ENCODE measurements around the gene TBC1D1. TPM values are rescaled to one million over a fixed set of nuclear protein-coding genes. Genes with fewer than 3 reads are reported as not detected.

The TBC1D1 gene
- total RNA-seq, 2 donors from 2014 or later, result 23.3 to 28.7 TPM

DNA sequence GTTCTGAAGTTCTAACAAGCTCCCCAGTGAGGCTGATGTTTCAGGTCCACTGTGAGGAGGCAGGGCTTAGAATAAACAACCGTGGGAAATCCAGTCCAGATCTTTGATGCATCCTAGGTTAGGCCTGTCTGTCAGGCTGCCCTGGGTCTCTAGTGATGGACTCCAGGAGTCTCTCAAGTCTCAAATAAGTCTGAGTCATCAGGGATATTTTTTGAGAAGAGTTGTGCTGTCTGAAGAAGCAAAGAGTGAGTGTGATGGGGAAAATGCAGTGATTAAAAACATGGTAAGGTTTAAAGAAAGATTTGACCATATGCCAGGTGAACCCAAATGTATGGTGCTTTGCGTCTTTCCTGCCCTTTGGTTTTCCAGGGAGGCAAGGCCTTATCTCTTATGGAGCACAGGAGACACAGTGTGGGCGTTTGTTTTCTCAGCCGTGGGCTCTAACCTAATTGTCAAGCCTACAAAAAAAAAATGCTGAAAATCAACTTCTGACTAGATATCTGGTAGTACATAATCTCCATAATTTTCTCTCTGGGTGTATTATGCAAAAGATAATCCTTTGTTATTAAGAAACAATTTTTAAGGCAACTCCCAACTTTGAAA is 170.0 kb downstream of the TBC1D1 start:
- Histone ChIP-seq H3K9me3 (no peaks in the 10 kb centered on the region), H3K4me1 (peaks cover 3% of the 10 kb centered on the region), H3K4me3 (no peak overlapping the region), H3K27me3 (no peaks in the 10 kb centered on the region), H3K27ac (no peak overlapping the region), H3K36me3 (replicated peaks in 1 of 2; ENCODE audit: insufficient read depth in 1 of 2, low read depth in 2 of 2) (no peaks in the 10 kb centered on the region)
- 39 to 60% methylated on average over 4 of the region's 4 CpGs for WGBS, 2 donors
- TF ChIP-seq CTCF (IDR thresholded peaks at IDR 0.05), result no peak
- TF ChIP-seq POLR2A (IDR thresholded peaks at IDR 0.05), result no peak
- DNase-seq (no peak), ATAC-seq (no peak)
- intact Hi-C loops (cut with DNase I), result no loop called here

DNA sequence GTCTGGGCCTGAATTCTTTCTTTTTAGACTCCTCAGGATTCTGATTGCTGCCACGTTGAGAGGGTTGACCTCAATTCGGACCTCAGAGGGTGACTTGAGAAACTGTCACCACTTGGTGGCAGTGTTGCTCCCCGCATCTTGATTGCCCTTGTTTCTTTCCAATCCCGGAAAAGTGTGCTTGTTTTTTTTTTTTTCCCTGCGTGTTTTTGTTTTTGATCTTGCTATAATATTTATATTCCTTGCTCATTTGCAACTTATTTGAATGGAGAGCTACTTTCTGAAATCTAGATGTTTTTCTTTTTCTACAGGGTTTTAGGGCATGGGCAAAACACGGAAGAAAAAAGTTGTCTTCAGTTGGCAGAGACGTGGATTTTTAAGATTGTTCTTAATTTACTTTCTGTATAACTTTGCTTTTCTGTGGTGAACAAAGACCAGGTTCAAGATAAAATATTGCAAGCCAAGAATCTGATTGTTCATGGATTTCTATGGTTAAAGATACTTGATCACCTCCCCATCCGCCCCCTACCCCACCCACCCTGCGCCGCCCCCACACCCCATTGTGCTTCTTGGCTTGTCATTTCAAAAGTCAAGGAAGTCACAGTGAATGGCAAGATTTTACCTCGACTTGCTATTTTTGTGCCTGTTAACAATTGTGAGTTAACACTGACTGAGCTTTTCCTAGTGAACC is 171.3 kb downstream of the TBC1D1 start:
- Histone ChIP-seq H3K4me3 (no peak overlapping the region), H3K36me3 (replicated peaks in 1 of 2; ENCODE audit: insufficient read depth in 1 of 2, low read depth in 2 of 2) (no peaks in the 10 kb centered on the region), H3K27ac (peak overlapping the region; percentile 8 to 73 (median 54)), H3K4me1 (peaks cover 3% of the 10 kb centered on the region), H3K9me3 (no peaks in the 10 kb centered on the region), H3K27me3 (no peaks in the 10 kb centered on the region)
- WGBS, 2 donors, result 8 to 10% methylated on average over 11 of the region's 11 CpGs
- ATAC-seq (peak; percentile 88), DNase-seq (peak; percentile 83 to 89 (median 88))
- intact Hi-C loops (cut with DNase I), result no loop called here
- TF ChIP-seq CTCF (IDR thresholded peaks at IDR 0.05) (peak; percentile 69 to 94 (median 84)), POLR2A (IDR thresholded peaks at IDR 0.05) (no peak)

DNA sequence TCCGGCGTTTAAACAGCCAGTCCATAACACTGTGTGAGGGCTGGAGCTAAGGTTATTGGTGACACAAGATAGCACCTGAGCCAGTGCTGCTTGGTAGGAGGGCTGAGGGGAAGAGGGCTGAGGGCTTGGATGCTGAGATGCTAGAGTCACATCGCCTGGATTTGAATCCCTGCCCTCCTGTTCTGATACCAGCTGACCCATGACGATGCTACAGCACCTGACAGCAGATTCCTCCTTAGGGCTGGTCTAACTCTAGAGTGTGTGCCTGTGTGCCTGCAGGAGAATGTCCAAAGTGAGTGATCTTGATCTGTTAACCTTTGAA is 171.9 kb downstream of the TBC1D1 start:
- Histone ChIP-seq H3K27ac (peak overlapping the region; percentile 8 to 73 (median 54)), H3K4me3 (no peak overlapping the region)
- TF ChIP-seq CTCF (IDR thresholded peaks at IDR 0.05), result no peak
- no peak for TF ChIP-seq POLR2A (IDR thresholded peaks at IDR 0.05)

GRCh38 chr4:38065176-38065575 is 174.3 kb downstream of the TBC1D1 start:
- Histone ChIP-seq H3K4me1 (peaks cover 18% of the 10 kb centered on the region), H3K27me3 (no peaks in the 10 kb centered on the region), H3K27ac (no peak overlapping the region), H3K9me3 (no peaks in the 10 kb centered on the region), H3K36me3 (replicated peaks in 1 of 2; ENCODE audit: insufficient read depth in 1 of 2, low read depth in 2 of 2) (no peaks in the 10 kb centered on the region), H3K4me3 (no peak overlapping the region)
- intact Hi-C loops (cut with DNase I), result loop anchor here (5.0 kb wide), 2 partner anchors 612 to 667 kb away; no protein-coding TSS in a partner anchor
- WGBS, 2 donors, result 81 to 87% methylated on average over 5 of the region's 5 CpGs
- TF ChIP-seq CTCF (IDR thresholded peaks at IDR 0.05) (no peak), POLR2A (IDR thresholded peaks at IDR 0.05) (no peak)
- ATAC-seq (no peak), DNase-seq (no peak)

More for the DNA sequence above, 171.9 kb downstream of the TBC1D1 start:
- H3K9me3 ChIP-seq, result no peaks in the 10 kb centered on the region
- 40 to 48% methylated on average over 4 of the region's 4 CpGs for WGBS, 2 donors
- H3K27me3 ChIP-seq, result no peaks in the 10 kb centered on the region
- intact Hi-C loops (cut with DNase I), result no loop called here
- H3K36me3 ChIP-seq (replicated peaks in 1 of 2; ENCODE audit: insufficient read depth in 1 of 2, low read depth in 2 of 2), result no peaks in the 10 kb centered on the region
- H3K4me1 ChIP-seq, result peaks cover 3% of the 10 kb centered on the region
- ATAC-seq (peak; percentile 49), DNase-seq (no peak)

Measured in body of pancreas (tissue), 4 donors.